ENCODE data around the gene PPP1CB. TPM values are rescaled to one million over a fixed set of nuclear protein-coding genes. Genes with fewer than 3 reads are reported as not detected.

Gene PPP1CB
- total RNA-seq, 2 experiments from 2014 or later, result 211 to 213 TPM

DNA sequence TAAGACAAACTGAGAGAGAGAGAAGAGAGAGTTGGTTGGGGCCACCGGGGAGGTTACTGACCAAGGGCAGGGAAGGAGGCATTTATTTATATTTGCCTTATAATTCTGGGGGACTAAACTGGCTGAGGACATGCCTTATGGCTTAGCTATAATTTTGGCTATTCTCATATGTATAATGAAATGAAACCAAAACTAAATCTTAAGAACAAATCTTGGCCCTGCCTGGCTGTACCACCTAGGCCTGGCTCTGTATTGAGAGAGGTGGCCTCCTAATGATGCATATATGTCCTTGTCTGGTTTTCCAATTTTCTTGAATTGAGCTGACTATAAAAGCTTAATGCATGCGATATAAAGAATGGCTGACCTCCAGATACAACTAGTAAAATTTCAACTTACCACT is 3.5 kb upstream of the PPP1CB start:
- DNase-seq, result no peak
- peaks cover 36% of the 10 kb centered on the region for H3K4me1 Mint-ChIP-seq
- H3K4me3 Mint-ChIP-seq, result peak overlapping the region; percentile 25

DNA sequence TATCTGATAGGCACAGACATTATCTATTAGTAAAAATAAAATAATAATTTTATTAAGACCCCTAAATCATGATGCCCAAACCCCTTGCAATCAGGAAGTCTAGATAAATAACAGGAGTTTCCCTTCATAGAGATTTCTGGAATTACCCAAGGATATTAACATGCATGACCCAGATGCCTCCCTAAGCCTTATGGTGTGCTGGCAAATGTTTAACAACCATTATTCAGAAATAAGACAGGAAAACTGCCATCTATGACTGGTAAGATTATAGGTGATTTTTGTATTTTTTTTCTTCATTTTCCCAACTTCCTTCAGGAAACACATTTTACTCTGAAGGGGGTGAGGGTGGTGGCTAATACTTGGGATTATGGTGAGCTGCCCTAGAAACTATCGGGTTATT is 2.7 kb upstream of the PPP1CB start:
- no peak for DNase-seq
- Mint-ChIP-seq H3K27me3 (no peaks in the 10 kb centered on the region), H3K27ac (no peak overlapping the region), H3K36me3 (ENCODE audit: low read depth) (peaks cover 9% of the 10 kb centered on the region), H3K4me3 (no peak overlapping the region), H3K9me3 (no peaks in the 10 kb centered on the region), H3K4me1 (peaks cover 39% of the 10 kb centered on the region)
- ChIA-PET CTCF (interaction anchor here (0.6 to 7.6 kb wide), 4 partner anchors 64 to 160 kb away, joined by 3 to 108 read pairs (median 4); no protein-coding TSS in a partner anchor), POLR2A (interaction anchor here (1.0 to 1.3 kb wide), 4 partner anchors 127 to 154 kb away, joined by 3 to 5 read pairs (median 4); partner anchors contain the start of gene WDR43)

More for the DNA sequence above, 3.5 kb upstream of the PPP1CB start:
- Mint-ChIP-seq H3K27ac (peak overlapping the region; percentile 36), H3K9me3 (no peaks in the 10 kb centered on the region), H3K27me3 (no peaks in the 10 kb centered on the region), H3K36me3 (ENCODE audit: low read depth) (peaks cover 8% of the 10 kb centered on the region)
- ChIA-PET POLR2A (interaction anchor here (0.7 to 1.3 kb wide), 5 partner anchors 10 to 355 kb away, joined by 3 to 4 read pairs (median 3); partner anchors contain the start of genes FOSL2 and WDR43), CTCF (interaction anchor here (0.8 to 7.6 kb wide), 4 partner anchors 154 to 182 kb away, joined by 3 to 108 read pairs (median 5); no protein-coding TSS in a partner anchor)

GRCh38 chr2:28749526-28749925 is 2.1 kb upstream of the PPP1CB start:
- H3K27ac Mint-ChIP-seq, result peak overlapping the region; percentile 94
- H3K27me3 Mint-ChIP-seq, result no peaks in the 10 kb centered on the region
- no peak for DNase-seq
- H3K9me3 Mint-ChIP-seq, result no peaks in the 10 kb centered on the region
- POLR2A ChIA-PET, result interaction anchor here (1.1 to 3.7 kb wide), 4 partner anchors 125 to 145 kb away, joined by 3 to 48 read pairs (median 13); partner anchors contain the start of gene WDR43
- CTCF ChIA-PET, result interaction anchor here (0.6 to 7.6 kb wide), 5 partner anchors 63 to 204 kb away, joined by 3 to 108 read pairs (median 4); no protein-coding TSS in a partner anchor
- H3K36me3 Mint-ChIP-seq (ENCODE audit: low read depth), result peaks cover 9% of the 10 kb centered on the region
- H3K4me3 Mint-ChIP-seq, result peak overlapping the region; percentile 91
- H3K4me1 Mint-ChIP-seq, result peaks cover 43% of the 10 kb centered on the region

- H3K36me3 Mint-ChIP-seq (ENCODE audit: low read depth), result peaks cover 11% of the 10 kb centered on the region
- H3K27me3 Mint-ChIP-seq, result no peaks in the 10 kb centered on the region
- no peaks in the 10 kb centered on the region for H3K9me3 Mint-ChIP-seq
- peaks cover 52% of the 10 kb centered on the region for H3K4me1 Mint-ChIP-seq
- CTCF ChIA-PET, result interaction anchor here (0.6 to 7.6 kb wide), 6 partner anchors 20 to 205 kb away, joined by 3 to 108 read pairs (median 4); no protein-coding TSS in a partner anchor
- peak overlapping the region; percentile 94 for H3K27ac Mint-ChIP-seq
- peak overlapping the region; percentile 91 for H3K4me3 Mint-ChIP-seq
- POLR2A ChIA-PET, result interaction anchor here (0.6 to 5.5 kb wide), 20 partner anchors 9 to 365 kb away, joined by 3 to 50 read pairs (median 5); partner anchors contain the start of genes TRMT61B and WDR43
- DNase-seq, result peak; percentile 40
Observed at GRCh38 chr2:28750316-28751251, 1.0 kb upstream of the PPP1CB start.

GRCh38 chr2:28751956-28752630 is 463 bp downstream of the PPP1CB start:
- Mint-ChIP-seq H3K4me1 (peaks cover 64% of the 10 kb centered on the region), H3K27me3 (no peaks in the 10 kb centered on the region), H3K36me3 (ENCODE audit: low read depth) (peaks cover 20% of the 10 kb centered on the region), H3K9me3 (no peaks in the 10 kb centered on the region), H3K27ac (peak overlapping the region; percentile 94), H3K4me3 (peak overlapping the region; percentile 91)
- DNase-seq, result peak; percentile 52
- POLR2A ChIA-PET, result interaction anchor here (0.5 to 5.5 kb wide), 34 partner anchors 8 to 1360 kb away, joined by 3 to 50 read pairs (median 4); partner anchors contain the start of genes NRBP1, TRMT61B and WDR43
- CTCF ChIA-PET, result interaction anchor here (0.6 to 7.6 kb wide), 6 partner anchors 136 to 206 kb away, joined by 3 to 108 read pairs (median 4); no protein-coding TSS in a partner anchor

- peak overlapping the region; percentile 91 for H3K4me3 Mint-ChIP-seq
- CTCF ChIA-PET, result interaction anchor here (1.5 to 7.6 kb wide), 3 partner anchors 158 to 207 kb away, joined by 3 to 108 read pairs (median 11); no protein-coding TSS in a partner anchor
Observed at GRCh38 chr2:28752631-28753376, 1.2 kb downstream of the PPP1CB start.

GRCh38 chr2:28754321-28754720 is 2.7 kb downstream of the PPP1CB start:
- Mint-ChIP-seq H3K4me1 (peaks cover 59% of the 10 kb centered on the region), H3K27me3 (no peaks in the 10 kb centered on the region), H3K27ac (no peak overlapping the region), H3K36me3 (ENCODE audit: low read depth) (peaks cover 32% of the 10 kb centered on the region), H3K9me3 (no peaks in the 10 kb centered on the region), H3K4me3 (peak overlapping the region; percentile 21)
- CTCF ChIA-PET, result interaction anchor here (0.6 to 3.2 kb wide), 7 partner anchors 9 to 188 kb away, joined by 3 to 45 read pairs (median 3); no protein-coding TSS in a partner anchor
- POLR2A ChIA-PET, result interaction anchor here (1.9 to 5.5 kb wide), 2 partner anchors 142 to 160 kb away, joined by 3 to 50 read pairs; no protein-coding TSS in a partner anchor
- no peak for DNase-seq

More at GRCh38 chr2:28752631-28753376, 1.2 kb downstream of the PPP1CB start:
- POLR2A ChIA-PET, result interaction anchor here (1.0 to 5.5 kb wide), 23 partner anchors 7 to 363 kb away, joined by 3 to 50 read pairs (median 5); partner anchors contain the start of genes TRMT61B and WDR43
- DNase-seq, result no peak
- Mint-ChIP-seq H3K36me3 (ENCODE audit: low read depth) (peaks cover 23% of the 10 kb centered on the region), H3K9me3 (no peaks in the 10 kb centered on the region), H3K4me1 (peaks cover 67% of the 10 kb centered on the region), H3K27me3 (no peaks in the 10 kb centered on the region), H3K27ac (peak overlapping the region; percentile 94)

DNA sequence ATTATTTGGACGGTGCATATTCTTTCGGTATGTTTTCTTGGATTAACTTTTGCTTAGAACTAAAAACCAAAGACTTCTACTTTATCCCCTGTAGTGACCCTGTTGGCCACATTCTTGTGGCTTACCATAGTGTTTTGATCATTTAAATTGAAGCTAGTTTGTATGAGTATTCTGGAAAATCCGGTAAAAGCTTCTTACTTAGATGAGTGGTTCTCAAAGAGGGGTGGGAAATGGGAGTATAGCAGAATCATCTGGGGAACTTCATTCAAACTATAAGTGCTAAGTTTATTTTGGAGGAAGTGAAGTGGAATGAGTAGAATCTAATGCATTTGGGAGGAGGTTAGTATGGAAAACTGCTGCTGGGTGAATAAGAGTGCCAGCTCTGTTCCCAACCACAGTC is 3.8 kb downstream of the PPP1CB start:
- Mint-ChIP-seq H3K4me3 (no peak overlapping the region), H3K27me3 (no peaks in the 10 kb centered on the region), H3K27ac (no peak overlapping the region), H3K4me1 (peaks cover 48% of the 10 kb centered on the region), H3K9me3 (no peaks in the 10 kb centered on the region), H3K36me3 (ENCODE audit: low read depth) (peaks cover 36% of the 10 kb centered on the region)
- CTCF ChIA-PET, result interaction anchor here (1.0 to 3.2 kb wide), 2 partner anchors 161 to 187 kb away, joined by 3 to 45 read pairs; no protein-coding TSS in a partner anchor
- DNase-seq, result no peak
- POLR2A ChIA-PET, result interaction anchor here (0.8 to 5.5 kb wide), 2 partner anchors 161 to 360 kb away, joined by 3 to 50 read pairs; no protein-coding TSS in a partner anchor

- no peak overlapping the region for H3K27ac Mint-ChIP-seq
- H3K4me3 Mint-ChIP-seq, result no peak overlapping the region
- no peaks in the 10 kb centered on the region for H3K27me3 Mint-ChIP-seq
- H3K36me3 Mint-ChIP-seq (ENCODE audit: low read depth), result peaks cover 46% of the 10 kb centered on the region
- no peak for DNase-seq
- ChIA-PET CTCF (interaction anchor here (0.6 to 1.0 kb wide), 3 partner anchors 16 to 78 kb away, joined by 3 to 4 read pairs (median 3); no protein-coding TSS in a partner anchor), POLR2A (interaction anchor here (1.3 kb wide), 1 partner anchor 10 kb away, joined by 3 read pairs; no protein-coding TSS in a partner anchor)
- no peaks in the 10 kb centered on the region for H3K9me3 Mint-ChIP-seq
- peaks cover 41% of the 10 kb centered on the region for H3K4me1 Mint-ChIP-seq
Observed at GRCh38 chr2:28758459-28758858, 6.8 kb downstream of the PPP1CB start.

DNA sequence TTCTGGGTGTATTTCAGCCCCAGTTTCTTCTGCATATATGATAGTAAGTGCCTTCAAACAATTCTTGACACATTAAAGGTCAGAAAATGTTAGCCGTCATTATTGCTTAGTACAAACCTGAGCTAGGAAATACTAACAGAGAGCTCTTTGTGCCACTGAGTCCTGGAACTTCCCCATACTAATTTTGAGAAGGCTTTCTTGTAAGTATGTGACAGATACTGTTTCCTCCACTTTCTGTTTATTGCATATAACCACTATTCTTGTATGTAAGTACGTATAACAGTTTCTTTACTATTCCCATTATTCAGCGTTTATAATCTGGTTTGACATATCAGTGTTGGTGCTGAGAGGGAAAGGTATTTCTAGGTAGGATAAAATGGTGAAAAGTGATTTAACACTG is 9.8 kb downstream of the PPP1CB start:
- Mint-ChIP-seq H3K36me3 (ENCODE audit: low read depth) (peaks cover 54% of the 10 kb centered on the region), H3K27me3 (no peaks in the 10 kb centered on the region), H3K4me3 (no peak overlapping the region), H3K9me3 (no peaks in the 10 kb centered on the region), H3K27ac (no peak overlapping the region), H3K4me1 (peaks cover 27% of the 10 kb centered on the region)
- ChIA-PET CTCF (interaction anchor here (1.4 to 4.2 kb wide), 2 partner anchors 167 to 1038 kb away, joined by 4 to 21 read pairs; no protein-coding TSS in a partner anchor), POLR2A (no interaction called here)
- no peak for DNase-seq

All from activated CD4-positive, alpha-beta memory T cell treated with anti-CD3 and anti-CD28 coated beads, Interleukin-2, amount 10 ng/mL, durations not matched to agents 7 days and 5 days (primary cell).